HG02840 (cell line): Measurements from ENCODE around the gene PLCXD3.

Source experiments
- ATAC-seq: cut with Tn5 transposase; IDR thresholded peaks from one replicate; pipeline ENCODE4 v1.9.1; 2021; ENCODE audit warnings: mild to moderate bottlenecking, moderate library complexity, moderate number of reproducible peaks; ENCODE audit not compliant: unreplicated experiment, low FRiP score

PLCXD3 gene, protein sequence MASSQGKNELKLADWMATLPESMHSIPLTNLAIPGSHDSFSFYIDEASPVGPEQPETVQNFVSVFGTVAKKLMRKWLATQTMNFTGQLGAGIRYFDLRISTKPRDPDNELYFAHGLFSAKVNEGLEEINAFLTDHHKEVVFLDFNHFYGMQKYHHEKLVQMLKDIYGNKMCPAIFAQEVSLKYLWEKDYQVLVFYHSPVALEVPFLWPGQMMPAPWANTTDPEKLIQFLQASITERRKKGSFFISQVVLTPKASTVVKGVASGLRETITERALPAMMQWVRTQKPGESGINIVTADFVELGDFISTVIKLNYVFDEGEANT

DNA sequence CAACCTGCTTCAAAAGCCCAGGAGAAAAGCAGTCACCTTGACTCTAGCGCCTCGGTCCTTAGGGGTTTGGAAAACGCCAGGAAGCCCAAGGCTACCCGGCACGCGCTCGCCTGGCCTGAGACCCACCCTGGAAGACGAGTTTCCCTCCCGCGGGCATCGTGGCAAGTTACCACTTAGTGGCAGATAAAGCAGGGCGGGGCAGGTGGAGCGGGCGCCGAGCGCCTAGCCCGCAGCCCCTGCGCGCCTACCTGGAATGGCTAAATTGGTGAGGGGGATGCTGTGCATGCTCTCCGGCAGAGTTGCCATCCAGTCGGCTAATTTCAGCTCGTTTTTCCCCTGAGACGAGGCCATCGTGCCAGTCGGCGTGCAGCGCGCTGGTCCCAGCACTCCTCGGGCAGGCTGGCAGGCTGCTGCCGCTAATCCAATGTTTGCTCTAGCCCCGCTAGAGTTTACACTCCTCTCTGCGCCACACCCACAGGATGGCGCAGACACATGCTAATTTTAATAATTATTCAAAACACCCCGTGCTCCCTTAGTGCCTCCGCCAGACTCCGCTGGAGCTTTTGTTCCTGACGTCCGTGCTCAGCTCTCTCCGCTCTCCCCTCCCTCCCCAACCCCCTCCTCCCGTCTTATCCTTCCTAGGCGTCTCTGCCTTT is at the start of gene PLCXD3:
PLCXD3 (minus strand) TSS at position 426 of the 656 bp plus-strand sequence; CDS start at position 351, 75 bp downstream.
- ATAC-seq: no peak

DNA sequence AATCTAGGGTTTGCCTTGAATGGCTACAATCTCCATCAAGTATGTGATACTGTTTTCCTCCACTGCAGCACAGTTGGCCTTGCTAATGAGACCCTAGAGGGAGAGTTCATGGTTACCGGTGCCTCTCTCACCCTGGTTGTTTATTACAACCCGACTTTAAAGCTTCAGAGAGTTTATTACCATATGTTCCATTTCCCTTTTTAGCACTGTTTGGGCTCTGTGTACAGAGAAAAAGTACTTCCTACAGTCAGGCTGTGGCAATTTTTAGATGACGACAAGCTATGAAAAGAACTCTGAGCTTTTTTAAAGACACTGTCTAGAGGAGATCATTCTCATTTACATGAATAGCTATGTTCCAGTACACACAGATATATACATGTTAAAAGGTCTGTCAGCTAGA is 48.8 kb upstream of the PLCXD3 start:
- no peak for ATAC-seq

DNA sequence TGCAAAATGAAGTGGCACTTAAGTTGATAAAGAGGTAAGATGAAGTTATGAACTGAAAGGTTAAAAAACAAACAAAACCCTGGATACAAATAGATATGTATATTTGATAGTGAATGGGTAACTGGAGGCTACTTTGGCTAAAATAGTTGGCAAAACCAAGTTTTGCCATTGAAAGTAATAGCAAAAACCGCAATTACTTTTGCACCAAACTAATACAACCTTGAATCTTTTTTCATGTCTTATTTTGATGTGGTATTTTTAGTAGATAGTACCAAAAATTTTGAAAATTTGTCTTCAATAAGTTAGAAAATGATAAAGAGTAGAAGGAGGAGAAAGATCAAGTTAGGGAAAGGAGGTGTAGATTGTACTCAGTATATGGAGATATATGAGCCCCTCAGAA is 47.9 kb upstream of the PLCXD3 start:
- ATAC-seq: no peak

DNA sequence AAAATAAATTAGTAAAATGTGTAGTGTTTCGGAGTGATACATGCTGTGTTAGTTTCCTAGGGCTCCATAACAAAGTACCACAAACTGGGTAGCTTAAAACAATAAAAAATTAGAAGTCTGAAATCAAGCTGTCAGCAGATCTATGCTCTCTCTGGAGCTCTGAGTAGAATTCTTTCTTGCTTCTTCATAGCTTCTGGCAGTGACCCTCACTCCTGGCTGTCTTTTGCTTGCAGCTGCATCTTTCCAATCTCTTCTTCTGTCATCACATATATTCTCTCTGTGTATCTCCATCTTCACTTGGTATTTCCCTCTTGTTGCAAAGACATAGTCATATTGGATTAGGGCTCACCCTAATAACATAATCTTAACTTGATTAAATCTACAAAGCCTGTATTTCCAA is 37.6 kb upstream of the PLCXD3 start:
- no peak for ATAC-seq

DNA sequence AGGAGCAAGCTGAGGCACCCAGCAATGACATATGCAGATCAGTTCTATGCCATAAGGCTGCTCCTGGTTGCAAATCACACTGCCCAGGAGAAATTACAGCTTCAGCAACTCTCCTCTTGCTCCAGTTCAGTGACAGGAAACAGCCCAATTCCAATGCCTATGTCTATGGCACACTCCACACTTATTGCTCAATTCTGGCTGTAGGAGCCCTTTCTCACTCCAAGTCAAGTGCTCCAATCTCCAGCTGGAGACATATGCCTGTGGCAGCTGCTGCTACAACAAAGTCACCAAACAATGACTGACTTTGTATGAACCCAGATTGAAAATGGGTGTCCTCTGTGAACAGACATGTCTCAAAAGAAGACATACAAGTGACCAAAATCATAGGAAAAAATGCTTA is 31.8 kb upstream of the PLCXD3 start:
- no peak for ATAC-seq

DNA sequence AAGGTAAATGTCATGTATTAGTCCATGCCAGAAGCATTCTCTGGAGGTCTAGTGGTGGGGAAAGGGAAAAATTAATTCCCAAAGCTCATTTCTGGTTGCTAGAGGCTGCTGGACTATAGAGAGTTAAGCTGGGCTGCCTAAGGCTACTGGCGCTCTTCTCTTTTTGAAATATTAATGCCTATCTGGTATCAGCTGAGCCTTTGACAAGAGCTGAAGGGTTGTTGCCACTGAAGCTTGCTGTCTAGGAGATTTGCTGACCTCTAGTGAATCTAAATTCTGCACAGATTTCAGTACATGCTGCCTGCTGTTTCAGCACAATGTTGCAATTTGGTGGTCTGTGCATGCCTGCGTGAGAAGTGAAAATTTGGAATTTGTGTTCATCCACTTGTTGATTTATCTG is 29.1 kb upstream of the PLCXD3 start:
- ATAC-seq: no peak

DNA sequence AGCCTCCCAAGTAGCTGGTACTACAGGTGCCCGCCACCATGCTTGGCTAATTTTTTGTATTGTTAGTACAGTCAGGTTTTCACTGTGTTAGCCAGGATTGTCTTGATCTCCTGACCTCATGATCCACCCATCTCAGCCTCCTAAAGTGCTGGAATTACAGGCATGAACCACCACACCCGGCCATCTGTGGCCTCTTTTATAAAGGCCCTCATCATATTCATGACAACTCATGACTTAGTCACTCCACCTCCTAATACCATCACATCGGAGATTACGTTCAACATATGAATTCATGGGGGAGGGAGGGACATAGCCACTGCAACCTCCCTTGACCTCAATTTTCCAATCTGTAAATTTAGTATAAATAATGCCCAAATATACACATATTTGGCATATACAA is 27.2 kb upstream of the PLCXD3 start:
- ATAC-seq: no peak

DNA sequence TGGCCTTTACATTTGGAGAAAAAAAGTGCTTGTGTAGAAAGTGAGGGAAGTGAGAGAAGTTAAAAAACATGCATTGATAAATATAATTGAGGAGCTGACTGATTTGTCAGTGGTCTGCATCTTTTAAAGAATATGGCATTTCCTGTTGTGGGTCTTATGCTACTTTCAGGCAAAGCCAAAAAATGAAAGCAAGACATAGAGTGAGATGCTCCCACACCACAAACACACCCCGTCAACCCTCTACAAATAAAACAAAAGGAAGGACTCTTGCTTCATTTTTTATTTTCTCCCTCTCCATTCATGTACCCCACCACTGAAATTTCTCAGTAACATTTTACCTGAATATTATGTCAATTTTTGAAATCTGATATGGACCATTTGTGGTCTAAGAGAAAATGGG is 22.1 kb upstream of the PLCXD3 start:
- no peak for ATAC-seq

DNA sequence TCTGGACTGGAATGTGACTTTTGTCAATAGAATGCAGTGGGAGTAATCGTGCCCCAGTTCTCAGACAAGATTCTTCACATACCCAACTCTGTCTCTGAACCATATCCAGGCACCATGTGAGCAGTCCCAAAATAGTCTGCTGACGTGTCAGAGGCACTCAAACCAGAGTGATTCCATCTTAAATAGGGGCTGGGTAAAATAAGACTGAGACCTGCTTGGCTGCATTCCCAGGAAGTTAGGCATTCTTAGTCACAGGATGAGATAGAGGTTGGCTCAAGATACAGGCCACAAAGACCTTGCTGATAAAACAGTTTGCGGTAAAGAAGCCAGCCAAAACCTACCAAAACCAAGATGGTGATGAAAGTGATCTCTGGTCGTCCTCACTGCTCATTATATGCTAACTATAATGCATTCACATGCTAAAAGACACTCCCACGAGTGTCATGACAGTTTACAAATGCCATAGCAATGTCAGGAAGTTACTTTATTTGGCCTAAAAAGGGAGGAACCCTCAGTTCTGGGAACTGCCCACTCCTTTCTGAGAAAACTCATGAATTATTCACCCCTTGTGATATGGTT is 16.9 kb upstream of the PLCXD3 start:
- no peak for ATAC-seq

DNA sequence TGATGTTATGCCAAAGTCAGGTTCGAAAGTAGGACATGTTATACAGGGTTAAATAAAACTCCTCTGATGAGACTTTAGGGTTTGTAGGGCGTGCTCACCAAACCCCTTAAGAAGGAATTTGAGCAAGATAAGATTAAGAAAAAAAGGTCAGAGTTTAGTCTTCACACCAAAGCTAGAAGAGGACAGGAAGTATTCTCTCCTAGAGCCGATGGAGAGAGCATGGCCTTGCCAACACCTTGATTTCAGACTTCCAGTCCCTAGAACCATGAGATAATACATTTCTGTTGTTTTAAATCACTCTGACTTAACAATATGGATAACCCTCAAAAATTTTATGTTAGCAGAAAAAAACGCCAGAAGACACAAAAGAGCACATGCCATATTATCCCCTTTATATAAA is 16.3 kb upstream of the PLCXD3 start:
- no peak for ATAC-seq

DNA sequence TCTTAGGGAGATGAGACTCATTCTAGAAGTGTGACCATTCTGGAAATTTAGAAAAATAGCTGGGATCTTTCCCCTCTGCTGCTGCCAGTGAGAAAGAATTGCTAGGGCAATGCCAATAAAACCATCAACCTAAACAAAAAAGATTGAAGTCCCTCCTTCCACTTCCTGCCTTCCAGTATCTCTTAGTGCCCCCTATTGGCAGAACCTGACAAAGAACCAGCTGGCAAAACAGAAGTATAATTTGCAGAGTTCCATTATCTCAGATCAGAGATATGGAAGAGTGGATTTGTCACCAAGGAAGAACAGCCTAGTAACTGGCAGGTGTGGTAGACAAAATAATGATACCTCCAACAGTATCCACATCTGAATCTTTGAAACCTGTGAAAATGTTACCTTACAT is 13.8 kb upstream of the PLCXD3 start:
- ATAC-seq: no peak

DNA sequence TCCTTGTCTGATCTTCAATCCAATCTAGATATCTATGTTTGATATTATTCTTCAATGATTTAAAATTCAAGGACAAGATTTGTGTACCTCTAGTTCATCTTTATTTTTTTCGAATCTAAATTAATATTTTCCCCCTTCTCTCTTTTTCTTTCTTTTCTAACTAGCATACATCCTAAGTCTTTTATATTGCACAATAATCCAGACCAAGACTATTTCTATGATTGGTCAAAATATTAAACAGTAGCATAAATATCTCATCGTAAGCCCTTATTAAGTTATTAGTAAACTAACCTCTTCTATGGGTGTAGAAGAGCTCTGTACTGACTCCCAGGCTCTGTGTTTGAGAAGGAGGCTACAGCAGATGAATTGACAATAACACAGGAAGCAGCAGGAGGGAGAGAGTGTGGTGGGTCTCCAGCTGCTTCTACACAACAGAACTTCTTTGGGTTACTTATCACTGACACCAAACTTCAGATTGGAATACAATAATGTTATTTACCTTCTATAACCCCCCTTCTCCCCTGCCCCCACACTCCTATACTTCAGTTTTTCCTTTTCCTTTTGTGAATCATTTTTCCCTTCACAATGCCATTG is 11.9 kb upstream of the PLCXD3 start:
- no peak for ATAC-seq

DNA sequence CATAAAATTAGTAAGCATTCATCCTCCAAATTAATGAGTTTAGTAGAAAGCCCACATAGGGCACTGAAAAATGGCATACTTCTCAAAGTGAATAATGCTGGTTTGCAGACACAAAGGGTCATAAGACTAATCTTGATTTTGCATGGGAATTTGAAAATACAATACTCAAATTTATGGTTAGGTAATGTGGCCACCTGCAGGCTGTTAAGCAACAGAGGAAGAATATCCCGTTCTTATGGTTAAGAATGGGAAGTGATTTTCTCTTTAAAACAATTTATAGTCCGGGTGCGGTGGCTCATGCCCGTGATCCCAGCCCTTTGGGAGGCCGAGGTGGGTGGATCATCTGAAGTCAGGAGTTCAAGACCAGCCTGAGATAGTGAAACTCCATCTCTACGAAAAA is 9.4 kb upstream of the PLCXD3 start:
- ATAC-seq: no peak

DNA sequence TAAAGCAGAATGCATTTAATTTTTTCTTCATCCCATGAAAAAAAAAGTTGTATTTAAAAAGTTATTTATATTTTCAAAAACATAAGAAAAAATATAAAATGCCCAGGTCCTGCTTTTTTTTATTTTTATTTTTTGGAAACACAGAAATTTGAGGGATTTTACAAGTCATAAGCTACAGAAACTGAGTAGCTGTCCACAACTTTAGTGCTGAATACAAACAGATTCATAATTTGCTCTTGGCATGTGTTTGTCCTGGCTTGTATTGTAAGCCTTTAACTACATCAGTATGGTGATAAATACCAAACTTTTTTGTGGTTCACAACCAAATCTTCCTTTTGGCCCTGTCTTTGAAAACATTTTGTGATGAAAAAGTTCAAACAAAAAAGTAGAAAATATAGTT is 7.5 kb upstream of the PLCXD3 start:
- ATAC-seq: no peak

DNA sequence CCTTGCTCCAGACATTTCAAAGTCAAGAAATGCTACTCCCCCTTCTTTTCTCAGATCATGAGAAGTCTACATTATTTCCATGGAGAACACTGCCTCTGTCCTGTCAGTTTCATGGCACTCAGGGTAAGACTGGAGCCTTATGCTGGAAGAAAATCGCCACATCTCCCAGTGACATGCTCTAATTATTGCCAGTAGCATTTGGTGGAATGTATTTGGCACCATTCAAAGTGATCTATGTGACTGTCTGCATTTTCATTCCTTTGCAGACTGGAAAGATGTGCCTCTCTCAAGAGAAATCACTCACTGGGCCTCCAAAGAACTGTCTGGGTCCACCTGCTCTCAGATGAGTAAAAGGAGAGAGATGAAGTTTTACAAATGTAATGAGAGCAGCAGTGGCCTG is 840 bp upstream of the PLCXD3 start:
- ATAC-seq: no peak

DNA sequence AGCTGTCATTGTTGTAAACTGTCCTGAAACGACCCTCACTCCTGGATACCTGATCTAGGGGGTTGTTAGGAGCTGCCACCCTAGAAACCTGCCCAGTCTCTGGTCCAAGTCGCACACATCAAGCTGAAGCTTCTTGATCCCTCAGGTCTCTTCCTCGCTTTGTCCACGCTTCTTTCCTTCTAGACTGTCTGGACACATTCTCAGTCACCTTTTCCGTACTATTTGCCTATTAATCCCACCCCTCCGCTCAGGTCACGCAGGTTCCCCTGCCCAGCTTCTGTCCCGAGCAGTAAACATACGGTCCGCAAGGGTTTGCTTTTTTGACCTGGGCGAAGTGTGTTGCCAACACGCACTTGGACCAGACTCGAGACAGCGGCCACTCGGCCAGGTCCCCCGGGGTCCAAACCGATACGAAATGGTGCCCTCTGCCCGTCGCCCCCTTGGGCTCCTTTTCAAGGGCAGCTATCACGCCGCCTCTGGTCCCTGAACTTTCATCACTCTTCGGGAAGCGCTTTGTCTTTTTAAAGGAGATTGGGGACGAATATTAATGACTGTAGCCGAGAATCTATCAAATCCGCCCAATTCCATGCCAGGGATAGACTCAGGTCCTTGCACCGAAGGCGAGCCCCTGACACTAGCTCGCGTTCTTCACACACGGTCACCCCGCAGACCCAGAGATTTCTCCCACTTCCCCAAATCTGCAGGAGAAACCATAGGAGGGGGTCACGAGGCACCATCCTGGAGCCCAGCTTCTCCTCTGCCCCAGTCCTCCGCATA is 814 bp downstream of the PLCXD3 start:
- ATAC-seq: no peak

DNA sequence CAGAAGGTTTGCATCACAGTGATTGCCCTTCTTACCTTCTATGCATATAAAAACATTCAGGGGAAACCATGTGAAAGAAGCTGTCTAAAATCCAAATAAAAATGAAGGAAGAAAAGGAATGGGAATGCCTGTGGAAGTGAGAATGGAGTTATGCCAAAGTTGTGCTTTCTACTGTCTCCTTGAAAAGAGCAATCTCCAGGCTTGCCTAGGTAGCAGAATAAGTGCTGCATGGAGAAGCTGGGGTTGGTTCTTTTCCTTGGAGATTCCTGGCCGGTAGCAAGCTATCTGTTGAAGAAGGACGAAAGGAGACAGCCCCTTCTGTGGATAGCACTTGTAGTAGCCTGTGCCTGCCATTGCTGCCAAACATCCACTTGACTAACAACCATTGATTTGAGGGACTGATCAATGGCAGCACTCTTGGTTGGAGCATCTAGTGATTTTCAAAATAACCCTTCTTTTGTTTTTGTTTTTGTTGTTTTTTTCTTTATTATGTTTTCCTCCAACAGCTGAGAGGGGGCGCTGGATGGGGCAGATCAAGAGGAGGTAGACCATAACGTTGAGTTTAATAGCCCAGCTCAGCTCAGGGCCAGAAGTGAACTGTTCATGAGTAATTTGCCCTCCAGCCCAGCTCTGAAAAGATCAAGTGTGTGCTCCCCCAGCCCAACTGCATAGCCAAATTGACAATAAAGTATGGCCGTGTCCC is 1.6 kb downstream of the PLCXD3 start:
- ATAC-seq: no peak

DNA sequence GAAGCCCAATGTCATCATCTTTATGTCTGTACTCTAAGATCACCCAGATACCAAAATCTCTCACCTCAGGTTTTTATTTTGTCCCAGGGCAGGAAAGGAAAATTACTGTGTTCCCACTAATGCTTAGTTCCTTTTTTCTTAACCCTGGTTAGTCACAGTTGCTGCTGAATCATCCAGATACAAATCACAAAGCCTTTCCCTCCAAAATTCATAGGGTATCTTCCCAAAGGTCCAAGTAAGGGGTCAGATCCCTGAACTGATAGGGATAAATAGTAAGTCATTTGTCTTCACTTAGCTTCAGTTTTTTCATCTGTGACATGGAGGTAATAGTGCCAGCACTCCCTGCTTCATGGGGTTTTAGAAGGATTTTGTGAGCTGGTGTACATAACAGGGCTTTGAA is 2.2 kb downstream of the PLCXD3 start:
- ATAC-seq: no peak

DNA sequence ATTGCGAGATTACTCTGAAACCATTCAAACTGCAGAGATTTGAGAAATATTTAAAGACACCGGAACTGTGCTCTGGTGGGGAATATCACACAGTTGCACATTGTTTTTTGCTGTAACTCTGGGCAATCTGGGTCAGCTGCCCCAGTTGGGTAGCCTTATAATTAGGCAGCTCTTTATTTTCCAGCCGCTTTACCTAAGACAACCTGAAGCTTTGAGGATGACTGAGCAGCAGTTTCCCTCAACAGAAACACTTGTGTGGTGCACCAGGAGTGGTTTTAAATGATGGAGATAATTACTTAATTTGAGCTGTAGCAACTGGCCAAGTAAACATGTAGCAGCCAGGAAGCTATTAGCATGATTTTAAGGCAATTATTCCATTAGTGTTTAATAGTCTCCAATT is 2.9 kb downstream of the PLCXD3 start:
- ATAC-seq: no peak

DNA sequence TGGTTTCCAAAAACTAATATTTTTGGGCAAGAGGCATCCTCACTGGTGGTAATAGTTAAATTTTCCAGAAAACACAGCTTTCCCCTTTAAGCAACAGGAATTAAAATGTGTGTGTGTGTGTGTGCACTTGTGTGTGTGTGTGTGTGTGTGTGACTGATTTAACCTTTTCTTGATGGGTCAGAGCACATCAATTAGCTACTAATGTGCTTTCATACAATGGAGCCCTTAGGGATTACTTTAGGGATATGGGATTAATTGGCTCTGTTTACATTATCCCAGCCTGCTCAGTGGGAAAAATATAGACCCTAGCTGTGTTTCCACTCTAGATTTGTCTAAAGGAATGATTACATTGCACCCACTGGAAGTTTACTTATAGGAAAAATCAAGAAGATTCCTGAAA is 6.5 kb downstream of the PLCXD3 start:
- ATAC-seq: no peak
